Mucosa of gallbladder (tissue), 1 donor: Measurements from ENCODE around the gene SRGAP3. TPM values are rescaled to one million over a fixed set of nuclear protein-coding genes. Genes with fewer than 3 reads are reported as not detected.

Source experiments
- total RNA-seq: library from RNA; stranded (reverse); gene quantifications from one replicate; pipeline ENCODE4 v1.2.1, GENCODE V29; 2021
- donor health status: DM: no; HTN: no; CAD: no.

The SRGAP3 gene
- total RNA-seq, 1 donor from 2014 or later, result 7.8 TPM

Other genes starting within 250 kb of the SRGAP3 start
- gene THUMPD3, start 113.4 kb upstream of the SRGAP3 start, total RNA-seq, result 43.4 TPM
- gene SETD5, start 148.0 kb upstream of the SRGAP3 start, total RNA-seq, result 94.3 TPM